HUES6 (cell line): Measurements from ENCODE around the gene HMG20B.

Experiments
- H3K27ac ChIP-seq: 2 replicates; pipeline ENCODE4 v1.7.0; 2013; ENCODE audit warnings: low read depth, mild to moderate bottlenecking, low read length, inconsistent platforms
- H3K27me3 ChIP-seq: 2 replicates; pipeline ENCODE4 v1.6.1; 2013; ENCODE audit warnings: low read length; ENCODE audit not compliant: control insufficient read depth, insufficient read depth
- H3K36me3 ChIP-seq: 2 replicates; pipeline ENCODE4 v1.6.1; 2013; ENCODE audit warnings: low read length; ENCODE audit not compliant: control insufficient read depth, insufficient read depth
- H3K4me1 ChIP-seq: 2 replicates; pipeline ENCODE4 v1.6.1; 2013; ENCODE audit warnings: low read length; ENCODE audit not compliant: control insufficient read depth, insufficient read depth
- H3K4me3 ChIP-seq: 2 replicates; pipeline ENCODE4 v1.5.1; 2013; ENCODE audit warnings: low read depth, low read length
- H3K9ac ChIP-seq: one replicate; pipeline ENCODE4 v1.6.1; 2013; ENCODE audit warnings: mild to moderate bottlenecking, low read length
- H3K9me3 ChIP-seq: 2 replicates; pipeline ENCODE4 v1.6.1; 2013; ENCODE audit warnings: low read depth, low read length; ENCODE audit not compliant: control insufficient read depth, insufficient read depth

The HMG20B gene

DNA sequence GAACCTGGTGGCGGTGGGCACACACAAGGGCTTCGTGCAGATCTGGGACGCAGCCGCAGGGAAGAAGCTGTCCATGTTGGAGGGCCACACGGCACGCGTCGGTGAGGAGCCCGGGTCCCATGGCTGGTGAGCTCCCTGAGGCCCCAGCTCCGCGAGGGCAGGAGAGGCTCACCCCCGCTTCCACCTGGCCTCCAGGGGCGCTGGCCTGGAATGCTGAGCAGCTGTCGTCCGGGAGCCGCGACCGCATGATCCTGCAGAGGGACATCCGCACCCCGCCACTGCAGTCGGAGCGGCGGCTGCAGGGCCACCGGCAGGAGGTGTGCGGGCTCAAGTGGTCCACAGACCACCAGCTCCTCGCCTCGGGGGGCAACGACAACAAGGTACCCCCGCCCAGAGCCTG, 41.0 kb upstream of the HMG20B start:
- no peaks in the 10 kb centered on the region for H3K4me1 ChIP-seq
- H3K27ac ChIP-seq, result no peak overlapping the region
- H3K9ac ChIP-seq, result no peak overlapping the region
- H3K4me3 ChIP-seq, result no peak overlapping the region
- H3K27me3 ChIP-seq, result no peaks in the 10 kb centered on the region
- no peaks in the 10 kb centered on the region for H3K9me3 ChIP-seq
- H3K36me3 ChIP-seq, result peaks cover 82% of the 10 kb centered on the region

DNA sequence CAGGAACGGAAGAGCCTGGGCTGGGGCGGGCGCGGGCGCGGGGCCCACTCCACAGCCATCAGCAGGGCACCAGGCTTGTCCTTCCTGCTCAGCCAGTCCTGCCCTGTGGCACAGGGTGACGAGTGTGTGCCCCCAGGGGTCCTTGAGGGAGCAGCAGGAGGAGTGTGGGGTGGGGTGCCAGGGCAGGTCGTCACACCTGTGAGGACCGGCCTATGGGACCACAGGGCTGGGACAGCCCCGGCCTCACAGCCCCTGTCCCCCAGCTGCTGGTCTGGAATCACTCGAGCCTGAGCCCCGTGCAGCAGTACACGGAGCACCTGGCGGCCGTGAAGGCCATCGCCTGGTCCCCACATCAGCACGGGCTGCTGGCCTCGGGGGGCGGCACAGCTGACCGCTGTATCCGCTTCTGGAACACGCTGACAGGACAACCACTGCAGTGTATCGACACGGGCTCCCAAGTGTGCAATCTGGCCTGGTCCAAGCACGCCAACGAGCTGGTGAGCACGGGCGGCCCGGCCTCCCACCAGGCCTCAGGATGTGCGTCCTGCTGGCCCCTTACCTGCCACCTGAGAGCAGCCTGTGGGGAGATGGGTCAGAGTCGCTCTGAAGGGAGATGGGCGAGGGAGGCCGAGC, 40.5 kb upstream of the HMG20B start:
- H3K36me3 ChIP-seq, result peaks cover 79% of the 10 kb centered on the region

DNA sequence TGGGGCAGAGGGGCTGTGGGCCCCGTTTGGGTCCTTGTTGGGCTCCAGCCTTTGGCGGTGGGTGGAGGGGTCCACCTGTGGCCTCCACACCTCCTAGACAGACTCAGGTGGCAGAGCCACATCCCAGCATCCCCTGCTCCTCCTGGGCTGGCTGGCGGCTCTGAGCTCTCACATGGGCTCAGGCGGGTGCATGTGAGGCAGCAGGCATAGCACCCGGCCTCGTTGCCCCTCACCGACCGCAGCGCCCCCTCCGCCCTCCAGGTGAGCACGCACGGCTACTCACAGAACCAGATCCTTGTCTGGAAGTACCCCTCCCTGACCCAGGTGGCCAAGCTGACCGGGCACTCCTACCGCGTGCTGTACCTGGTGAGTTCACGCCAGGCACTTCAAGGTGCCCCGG, 39.7 kb upstream of the HMG20B start:
- Histone ChIP-seq H3K36me3 (peaks cover 74% of the 10 kb centered on the region), H3K27ac (no peak overlapping the region), H3K4me1 (no peaks in the 10 kb centered on the region), H3K9me3 (no peaks in the 10 kb centered on the region), H3K27me3 (no peaks in the 10 kb centered on the region), H3K4me3 (no peak overlapping the region), H3K9ac (no peak overlapping the region)

More for the DNA sequence above, 40.5 kb upstream of the HMG20B start:
- Histone ChIP-seq H3K9me3 (no peaks in the 10 kb centered on the region), H3K27ac (no peak overlapping the region), H3K9ac (no peak overlapping the region), H3K4me1 (no peaks in the 10 kb centered on the region), H3K27me3 (no peaks in the 10 kb centered on the region), H3K4me3 (no peak overlapping the region)

DNA sequence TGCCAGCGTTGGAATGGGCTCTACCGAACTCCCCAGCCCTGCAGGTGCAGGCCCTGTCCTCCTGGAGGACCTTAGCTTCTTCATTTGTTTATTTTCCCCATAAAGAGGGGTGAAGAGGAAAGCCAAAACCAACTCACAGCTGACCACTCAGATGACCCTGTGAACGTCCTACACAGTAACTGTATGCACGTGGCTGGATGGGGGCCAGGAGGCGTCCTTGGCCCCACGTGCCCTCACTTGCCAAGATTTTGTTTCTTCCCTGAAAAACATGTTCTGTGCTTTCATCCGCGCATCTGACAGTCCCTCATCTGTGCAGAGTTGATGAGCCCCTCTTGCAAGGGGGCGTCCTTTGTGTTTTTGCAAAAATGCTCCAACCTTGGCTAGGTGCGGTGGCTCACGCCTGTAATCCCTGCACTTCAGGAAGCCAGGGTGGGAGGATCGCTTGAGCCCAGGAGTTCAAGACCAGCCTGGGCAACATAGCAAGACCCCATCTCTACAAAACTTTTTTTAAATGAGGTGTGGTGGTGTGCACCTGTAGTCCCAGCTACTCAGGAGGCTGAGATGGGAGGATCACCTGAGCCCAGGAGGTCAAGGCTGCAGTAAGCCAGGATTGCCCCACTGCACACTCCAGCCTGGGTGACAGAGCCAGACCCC, 39.1 kb upstream of the HMG20B start:
- Histone ChIP-seq H3K9ac (no peak overlapping the region), H3K27me3 (no peaks in the 10 kb centered on the region), H3K27ac (no peak overlapping the region), H3K36me3 (peaks cover 73% of the 10 kb centered on the region), H3K4me3 (no peak overlapping the region), H3K9me3 (no peaks in the 10 kb centered on the region), H3K4me1 (peaks cover 2% of the 10 kb centered on the region; the same call in 1 of the 2 replicates)

DNA sequence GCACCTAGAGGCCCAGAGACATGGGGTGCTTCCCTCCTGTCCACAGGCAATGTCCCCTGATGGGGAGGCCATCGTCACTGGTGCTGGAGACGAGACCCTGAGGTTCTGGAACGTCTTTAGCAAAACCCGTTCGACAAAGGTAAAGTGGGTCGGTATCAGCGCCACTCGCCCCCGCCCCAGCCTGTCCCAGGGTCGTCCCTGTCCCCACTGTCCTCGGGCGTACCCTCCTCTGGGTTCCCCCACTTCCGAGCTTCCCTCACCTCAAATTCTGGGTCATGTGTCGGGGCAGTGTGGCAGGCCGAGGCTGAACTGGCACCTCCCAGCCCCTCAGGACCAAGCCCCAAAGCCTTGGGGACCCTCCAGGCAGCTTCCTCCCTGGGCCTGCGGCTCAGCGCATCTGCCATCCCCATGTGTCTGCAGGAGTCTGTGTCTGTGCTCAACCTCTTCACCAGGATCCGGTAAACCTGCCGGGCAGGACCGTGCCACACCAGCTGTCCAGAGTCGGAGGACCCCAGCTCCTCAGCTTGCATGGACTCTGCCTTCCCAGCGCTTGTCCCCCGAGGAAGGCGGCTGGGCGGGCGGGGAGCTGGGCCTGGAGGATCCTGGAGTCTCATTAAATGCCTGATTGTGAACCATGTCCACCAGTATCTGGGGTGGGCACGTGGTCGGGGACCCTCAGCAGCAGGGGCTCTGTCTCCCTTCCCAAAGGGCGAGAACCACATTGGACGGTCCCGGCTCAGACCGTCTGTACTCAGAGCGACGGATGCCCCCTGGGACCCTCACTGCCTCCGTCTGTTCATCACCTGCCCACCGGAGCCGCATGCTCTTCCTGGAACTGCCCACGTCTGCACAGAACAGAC, 38.1 kb upstream of the HMG20B start:
- Histone ChIP-seq H3K27me3 (no peaks in the 10 kb centered on the region), H3K4me3 (no peak overlapping the region), H3K36me3 (peaks cover 72% of the 10 kb centered on the region), H3K9me3 (no peaks in the 10 kb centered on the region), H3K4me1 (peaks cover 5% of the 10 kb centered on the region; the same call in 1 of the 2 replicates), H3K9ac (no peak overlapping the region), H3K27ac (no peak overlapping the region)

DNA sequence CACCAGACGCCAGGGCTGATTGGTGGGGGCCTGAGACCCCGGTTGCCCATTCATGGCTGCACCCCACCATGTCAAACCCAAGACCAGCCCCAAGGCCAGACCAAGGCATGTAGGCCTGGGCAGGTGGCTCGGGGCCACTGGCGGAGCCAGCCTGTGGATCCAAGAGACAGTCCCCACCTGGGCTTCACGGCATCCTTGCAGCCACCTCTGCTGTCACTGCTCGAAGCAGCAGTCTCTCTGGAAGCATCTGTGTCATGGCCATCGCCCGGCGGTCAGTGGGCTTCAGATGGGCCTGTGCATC, 37.6 kb upstream of the HMG20B start:
- Histone ChIP-seq H3K27me3 (no peaks in the 10 kb centered on the region), H3K27ac (no peak overlapping the region), H3K4me1 (peaks cover 5% of the 10 kb centered on the region; the same call in 1 of the 2 replicates), H3K9me3 (no peaks in the 10 kb centered on the region), H3K9ac (no peak overlapping the region), H3K36me3 (peaks cover 75% of the 10 kb centered on the region), H3K4me3 (no peak overlapping the region)

DNA sequence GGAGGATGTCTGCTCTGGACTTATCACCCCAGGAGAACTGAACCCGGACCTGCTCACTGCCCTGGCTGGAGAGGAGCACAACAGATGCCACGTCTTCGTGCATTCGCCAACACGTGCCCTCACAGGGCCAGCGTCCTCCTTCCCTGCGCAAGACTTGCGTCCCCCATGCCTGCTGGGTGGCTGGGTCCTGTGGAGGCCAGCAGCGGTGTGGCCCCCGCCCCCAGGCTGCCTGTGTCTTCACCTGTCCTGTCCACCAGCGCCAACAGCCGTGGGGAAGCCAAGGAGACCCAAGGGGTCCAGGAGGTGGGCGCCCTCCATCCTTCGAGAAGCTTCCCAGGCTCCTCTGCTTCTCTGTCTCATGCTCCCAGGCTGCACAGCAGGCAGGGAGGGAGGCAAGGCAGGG, 37.2 kb upstream of the HMG20B start:
- Histone ChIP-seq H3K27me3 (no peaks in the 10 kb centered on the region), H3K27ac (no peak overlapping the region), H3K9me3 (no peaks in the 10 kb centered on the region), H3K36me3 (peaks cover 71% of the 10 kb centered on the region), H3K4me1 (peaks cover 5% of the 10 kb centered on the region; the same call in 1 of the 2 replicates), H3K4me3 (no peak overlapping the region), H3K9ac (no peak overlapping the region)

DNA sequence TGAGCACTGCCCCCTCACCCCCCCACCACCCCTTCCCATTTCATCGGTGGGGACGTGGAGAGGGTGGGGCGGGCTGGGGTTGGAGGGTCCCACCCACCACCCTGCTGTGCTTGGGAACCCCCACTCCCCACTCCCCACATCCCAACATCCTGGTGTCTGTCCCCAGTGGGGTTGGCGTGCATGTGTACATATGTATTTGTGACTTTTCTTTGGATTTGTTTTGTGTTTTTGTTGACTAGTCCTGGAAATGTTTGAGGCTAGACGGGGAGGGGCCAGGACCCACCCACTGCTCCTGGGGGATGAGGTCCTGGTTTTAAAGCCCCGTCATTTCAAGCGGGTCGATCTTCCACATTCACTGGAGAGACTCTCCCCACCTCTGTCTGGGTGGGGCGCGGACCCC, 36.8 kb upstream of the HMG20B start:
- Histone ChIP-seq H3K4me3 (no peak overlapping the region), H3K27ac (no peak overlapping the region), H3K4me1 (peaks cover 5% of the 10 kb centered on the region; the same call in 1 of the 2 replicates), H3K27me3 (no peaks in the 10 kb centered on the region), H3K36me3 (peaks cover 67% of the 10 kb centered on the region), H3K9ac (no peak overlapping the region), H3K9me3 (no peaks in the 10 kb centered on the region)

DNA sequence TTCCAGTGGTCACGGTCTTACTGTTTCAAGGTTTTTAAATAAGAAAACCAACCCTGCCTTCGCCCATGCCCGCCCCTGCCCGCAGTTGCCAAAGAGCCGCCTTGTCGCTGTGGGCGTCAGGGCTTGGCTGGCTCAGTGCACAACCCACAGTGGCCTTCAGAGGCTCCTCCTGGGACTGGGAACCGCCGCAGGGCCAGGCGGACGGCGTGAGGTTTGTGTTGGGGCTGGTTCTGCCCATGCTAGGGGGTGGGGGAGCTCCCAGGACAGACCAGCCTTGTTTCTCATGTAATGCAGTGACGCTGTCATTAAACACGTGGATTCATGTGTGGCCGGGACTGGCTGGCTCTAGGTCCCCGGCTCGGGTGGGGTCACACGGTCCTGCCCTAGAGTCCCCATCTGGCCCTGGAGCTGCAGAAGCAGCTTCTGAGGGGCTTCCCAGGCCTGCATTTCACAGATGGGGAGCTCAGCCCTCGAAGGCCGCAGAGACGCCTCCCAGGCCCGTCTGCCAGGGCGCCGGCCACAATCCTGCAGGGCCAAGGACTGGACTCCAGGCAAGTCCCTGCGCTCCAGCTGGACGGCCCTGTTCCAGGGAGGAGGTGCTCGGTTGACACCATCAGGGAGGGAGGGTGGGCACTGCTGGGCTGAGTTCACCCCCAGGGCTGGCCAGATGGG, 36.2 kb upstream of the HMG20B start:
- no peaks in the 10 kb centered on the region for H3K27me3 ChIP-seq
- H3K9ac ChIP-seq, result no peak overlapping the region
- peaks cover 5% of the 10 kb centered on the region; the same call in 1 of the 2 replicates for H3K4me1 ChIP-seq
- H3K27ac ChIP-seq, result no peak overlapping the region
- peaks cover 61% of the 10 kb centered on the region for H3K36me3 ChIP-seq
- H3K9me3 ChIP-seq, result no peaks in the 10 kb centered on the region
- no peak overlapping the region for H3K4me3 ChIP-seq

DNA sequence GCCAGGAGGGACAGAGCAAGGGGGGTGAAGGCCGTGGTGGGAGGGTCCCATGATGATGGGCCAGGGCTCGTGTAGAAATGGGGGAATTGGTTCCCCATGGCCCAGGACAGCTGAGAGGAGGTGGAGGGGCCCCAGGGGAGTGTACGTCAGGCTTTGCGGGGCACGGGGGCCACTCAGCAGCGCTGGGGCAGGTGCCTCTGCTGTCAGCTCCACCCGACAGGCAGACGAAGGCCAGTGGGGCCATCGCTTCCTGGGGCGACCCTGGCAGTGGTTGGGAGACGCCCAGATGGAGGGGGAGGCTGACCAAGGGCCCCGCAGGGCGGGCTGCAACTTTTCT, 35.7 kb upstream of the HMG20B start:
- Histone ChIP-seq H3K36me3 (peaks cover 56% of the 10 kb centered on the region), H3K27ac (no peak overlapping the region), H3K4me1 (peaks cover 5% of the 10 kb centered on the region; the same call in 1 of the 2 replicates), H3K9me3 (no peaks in the 10 kb centered on the region), H3K27me3 (no peaks in the 10 kb centered on the region), H3K4me3 (no peak overlapping the region), H3K9ac (no peak overlapping the region)
